Islet of Langerhans (tissue), 1 donor: Measurements from ENCODE around the gene OSBPL5.
"Not testable (repeated sequence)": the region's sequence is repeated elsewhere in the genome, so short reads cannot be mapped to it uniquely, and the experiment has no call there.

Experiments used
- FAIRE-seq: peaks from one replicate; lab custom pipeline; 2011; peaks lifted over from hg19 to GRCh38; lab: Jason Lieb, UNC

OSBPL5 gene

GRCh38 chr11:3181725-3182461, 16.8 kb upstream of the OSBPL5 start:
- no peak for FAIRE-seq

- FAIRE-seq, result no peak
These were observed 15.8 kb upstream of the OSBPL5 start for GRCh38 chr11:3180869-3181268.

DNA sequence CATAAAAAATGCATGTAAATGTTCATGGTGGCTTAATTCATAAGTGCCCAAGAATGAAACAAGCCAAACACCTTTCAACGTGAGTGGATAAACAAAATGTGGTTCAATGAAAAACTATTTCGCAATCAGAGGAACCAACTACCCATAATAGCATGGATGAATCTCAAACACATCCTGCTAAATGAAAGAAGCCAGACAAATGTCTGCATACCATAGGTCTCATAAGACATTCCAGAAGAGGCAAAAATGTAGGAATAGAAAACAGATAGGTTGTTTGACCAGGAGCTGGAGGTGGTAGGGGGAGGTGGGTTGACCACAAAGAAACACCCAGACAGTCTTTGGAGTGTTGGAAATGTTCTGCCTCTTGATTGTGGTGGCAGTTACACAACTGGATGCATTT, 13.2 kb upstream of the OSBPL5 start:
- FAIRE-seq, result no peak

DNA sequence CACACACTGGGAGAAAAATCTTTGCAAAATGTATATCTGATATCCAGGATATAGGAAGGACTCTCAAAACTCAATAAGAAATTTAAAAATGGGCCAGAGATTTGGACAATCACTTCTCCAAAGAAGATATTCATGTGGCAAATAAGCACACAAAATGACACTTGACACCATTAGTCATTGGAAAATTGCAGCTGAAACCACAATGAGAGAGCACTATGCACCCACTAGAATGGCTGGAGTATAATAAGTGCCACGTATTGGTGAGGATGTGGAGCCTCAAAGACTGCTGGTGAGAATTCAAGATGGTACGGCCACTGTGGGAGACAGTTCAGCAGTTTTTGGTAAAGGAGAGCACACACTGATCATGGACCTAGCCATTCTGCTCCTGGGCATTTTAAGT, 12.8 kb upstream of the OSBPL5 start:
- FAIRE-seq, result no peak

DNA sequence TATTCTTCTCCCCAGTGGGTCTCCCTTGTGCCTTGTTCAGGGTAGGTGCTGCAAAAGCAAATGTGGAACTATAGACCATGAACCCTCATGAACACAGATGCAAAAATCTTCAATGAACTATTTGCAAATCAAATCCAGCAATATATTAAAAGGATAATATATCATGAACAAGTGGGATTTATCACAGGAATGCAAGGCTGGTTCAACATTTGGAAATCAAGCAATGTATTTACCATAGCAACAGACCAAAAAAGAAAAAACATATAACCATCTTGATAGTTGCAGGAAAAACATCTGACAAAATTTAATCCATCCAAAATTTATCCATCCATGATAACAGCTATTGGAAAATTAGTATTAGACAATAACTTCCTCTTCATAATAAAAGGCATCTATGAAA, 11.4 kb upstream of the OSBPL5 start:
- no peak for FAIRE-seq

DNA sequence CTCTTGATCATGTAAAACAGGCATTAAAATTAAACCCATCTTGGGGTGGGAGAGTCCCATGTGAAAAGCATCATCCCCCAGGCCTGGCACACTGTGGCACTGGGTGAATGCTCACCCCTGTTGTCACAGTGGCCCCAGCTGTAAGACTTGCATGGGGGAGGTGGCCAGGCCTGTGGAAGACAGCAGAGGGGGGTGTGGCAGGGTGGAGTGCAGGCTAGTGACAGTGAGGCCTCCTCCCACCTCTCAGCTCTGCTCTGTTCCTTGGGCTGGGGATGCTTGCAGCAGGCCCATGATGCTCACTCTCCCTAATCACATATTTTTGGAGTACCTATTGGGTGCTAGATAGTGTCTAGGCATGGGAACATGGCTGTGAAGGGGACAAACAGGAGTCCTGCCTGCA, 10.1 kb upstream of the OSBPL5 start:
- FAIRE-seq, result no peak

GRCh38 chr11:3174387-3174786, 9.3 kb upstream of the OSBPL5 start:
- FAIRE-seq, result no peak

GRCh38 chr11:3173795-3174194, 8.7 kb upstream of the OSBPL5 start:
- no peak for FAIRE-seq

GRCh38 chr11:3171931-3172560, 6.9 kb upstream of the OSBPL5 start:
- FAIRE-seq, result no peak

DNA sequence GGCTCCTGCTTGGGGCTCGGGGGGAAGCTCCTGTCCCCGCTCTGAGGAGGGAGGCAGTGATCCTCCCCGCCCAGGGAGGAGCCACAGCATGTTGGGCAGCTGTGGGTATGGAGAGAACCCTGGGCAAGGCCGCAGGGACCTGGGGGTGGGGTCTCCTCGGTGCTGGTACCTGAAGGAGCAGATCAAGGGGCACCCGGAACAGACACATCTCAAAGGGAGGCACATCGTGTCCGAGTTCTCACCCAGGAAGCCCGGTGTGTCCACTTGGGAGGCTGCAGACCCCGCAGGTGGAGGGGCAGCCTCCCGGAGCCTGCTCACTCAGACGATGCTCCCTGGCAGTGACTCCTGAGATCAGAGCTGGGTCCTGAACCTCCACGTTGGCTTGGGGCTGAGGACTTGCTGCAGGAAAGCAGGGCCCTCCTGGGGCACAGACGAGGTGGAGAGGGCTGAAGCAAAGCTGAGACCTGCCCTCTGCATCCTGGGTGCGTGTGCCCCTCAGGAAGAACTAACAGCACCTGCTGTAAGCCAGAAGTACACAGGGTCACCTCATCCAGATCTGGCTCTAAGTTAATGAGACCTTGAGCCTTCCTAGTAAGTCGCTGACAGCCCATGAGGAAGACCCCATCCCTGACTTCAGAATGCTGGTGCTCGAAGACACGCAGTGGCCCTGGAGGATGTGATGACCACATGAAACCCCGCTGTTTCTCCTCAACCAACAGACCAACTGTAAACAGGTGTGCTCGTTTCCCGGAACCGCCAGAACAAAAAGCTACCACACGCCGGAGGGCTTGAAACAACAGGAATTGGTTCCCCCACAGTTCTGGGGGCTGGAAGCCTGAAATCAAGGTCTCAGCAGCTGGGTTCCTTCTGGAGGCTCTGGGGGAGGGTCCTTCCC, 5.9 kb upstream of the OSBPL5 start:
- FAIRE-seq, result no peak

- FAIRE-seq, result no peak
These were observed 5.1 kb upstream of the OSBPL5 start for GRCh38 chr11:3170044-3170755.

DNA sequence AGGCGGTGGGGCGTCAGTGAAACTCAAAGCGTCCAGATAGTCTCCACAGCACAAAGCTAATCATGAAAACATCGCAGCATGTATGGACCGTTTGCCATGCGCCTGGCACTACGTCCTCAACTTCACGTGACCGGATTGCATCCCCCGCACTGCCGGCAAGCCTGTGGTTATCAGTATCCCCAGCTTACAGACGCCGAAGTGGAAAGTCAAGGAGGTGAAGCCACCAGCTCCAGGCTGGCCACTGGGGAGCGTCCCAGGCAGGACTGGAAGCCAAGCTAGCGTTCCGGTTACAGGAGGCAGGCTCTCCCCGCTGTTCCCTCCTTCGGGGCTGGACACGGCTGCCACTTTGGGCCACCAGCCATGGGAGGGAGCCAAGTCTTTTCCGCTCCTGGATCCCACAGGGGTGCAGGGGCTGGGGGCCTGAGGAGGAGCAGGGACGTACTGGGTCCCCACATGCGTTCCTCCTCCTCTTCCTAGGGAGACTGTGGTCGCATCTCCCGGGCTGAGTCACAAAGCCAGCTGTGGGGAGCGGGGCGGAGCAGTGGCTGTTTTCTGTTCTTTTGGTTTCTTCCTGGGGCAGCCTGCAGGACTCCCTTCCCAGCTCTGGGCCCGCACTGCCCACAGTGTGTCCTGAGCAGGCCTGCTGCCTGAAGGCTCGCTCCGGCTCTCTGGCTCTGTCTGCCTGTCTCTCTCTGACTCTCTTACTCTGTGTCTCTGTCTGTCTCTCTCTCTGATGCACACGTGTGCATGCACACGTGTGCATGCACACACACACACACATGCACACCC, 4.3 kb upstream of the OSBPL5 start:
- FAIRE-seq, result no peak

DNA sequence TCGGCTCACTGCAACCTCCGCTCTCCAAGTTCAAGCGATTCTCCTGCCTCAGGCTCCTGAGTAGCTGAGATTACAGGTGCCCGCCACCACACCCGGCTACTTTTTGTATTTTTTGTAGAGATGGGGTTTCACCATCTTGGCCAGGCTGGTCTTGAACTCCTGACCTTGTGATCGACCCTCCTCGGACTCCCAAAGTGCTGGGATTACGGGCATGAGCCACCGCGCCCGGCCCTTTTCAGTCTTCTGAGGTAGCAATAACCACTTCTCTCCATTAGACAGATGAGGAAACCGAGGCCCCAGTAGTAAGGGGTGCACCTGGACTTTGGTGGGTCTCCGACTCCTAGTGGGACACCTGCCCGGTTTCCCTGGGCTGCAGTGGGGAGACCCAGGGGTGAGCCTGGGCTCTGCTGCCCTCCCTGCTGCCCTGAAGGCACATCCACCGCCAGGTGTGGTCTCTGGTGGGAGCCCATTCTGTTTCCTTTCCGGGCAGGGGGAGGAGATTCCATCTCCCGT, 3.7 kb upstream of the OSBPL5 start:
- FAIRE-seq, result not testable (repeated sequence)

GRCh38 chr11:3167143-3168119, 2.3 kb upstream of the OSBPL5 start:
- FAIRE-seq, result no peak

DNA sequence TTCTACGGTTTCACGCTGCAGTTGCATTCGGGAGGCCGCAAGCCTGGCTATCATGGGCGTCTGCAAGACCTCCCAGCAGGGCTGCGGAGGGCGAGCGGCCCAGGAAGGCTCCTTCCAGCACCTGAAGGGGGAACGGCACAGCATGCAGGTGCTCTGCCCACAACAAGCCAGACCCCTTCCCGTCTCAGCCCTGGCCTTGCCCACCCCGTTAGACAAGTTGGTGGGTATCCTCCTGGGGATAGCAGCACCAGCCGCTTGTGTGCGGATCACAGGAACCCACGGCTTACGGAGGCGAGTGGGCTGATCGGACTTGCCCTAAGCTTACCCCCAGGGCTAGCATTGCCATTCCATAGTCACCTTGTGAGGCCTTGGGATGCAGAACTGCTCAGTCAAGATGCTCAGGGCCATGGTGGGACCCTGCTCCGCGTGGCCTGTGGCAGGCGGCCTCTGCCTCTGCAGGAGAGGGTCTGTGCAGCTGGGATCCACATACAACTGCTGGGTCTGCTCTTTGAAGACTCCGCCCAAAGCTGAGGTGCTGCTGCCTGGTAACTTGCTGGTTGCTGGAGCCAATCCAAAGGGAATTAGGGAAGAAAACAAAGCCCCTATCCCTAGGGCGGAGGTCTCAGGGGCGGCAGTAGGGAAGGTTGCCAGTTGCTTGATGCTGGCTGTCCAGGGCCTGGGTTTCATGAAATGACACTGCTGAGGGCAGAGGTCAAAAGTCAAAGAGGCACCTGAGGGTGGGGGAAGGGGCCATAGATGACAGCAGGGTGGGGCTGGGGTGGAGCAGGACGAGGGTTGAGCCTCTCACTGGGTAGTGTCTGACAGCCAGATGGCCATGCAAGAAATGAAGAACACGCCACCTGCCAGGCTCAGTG, 1.4 kb upstream of the OSBPL5 start:
- no peak for FAIRE-seq

GRCh38 chr11:3165916-3166267, 782 bp upstream of the OSBPL5 start:
- FAIRE-seq, result no peak

DNA sequence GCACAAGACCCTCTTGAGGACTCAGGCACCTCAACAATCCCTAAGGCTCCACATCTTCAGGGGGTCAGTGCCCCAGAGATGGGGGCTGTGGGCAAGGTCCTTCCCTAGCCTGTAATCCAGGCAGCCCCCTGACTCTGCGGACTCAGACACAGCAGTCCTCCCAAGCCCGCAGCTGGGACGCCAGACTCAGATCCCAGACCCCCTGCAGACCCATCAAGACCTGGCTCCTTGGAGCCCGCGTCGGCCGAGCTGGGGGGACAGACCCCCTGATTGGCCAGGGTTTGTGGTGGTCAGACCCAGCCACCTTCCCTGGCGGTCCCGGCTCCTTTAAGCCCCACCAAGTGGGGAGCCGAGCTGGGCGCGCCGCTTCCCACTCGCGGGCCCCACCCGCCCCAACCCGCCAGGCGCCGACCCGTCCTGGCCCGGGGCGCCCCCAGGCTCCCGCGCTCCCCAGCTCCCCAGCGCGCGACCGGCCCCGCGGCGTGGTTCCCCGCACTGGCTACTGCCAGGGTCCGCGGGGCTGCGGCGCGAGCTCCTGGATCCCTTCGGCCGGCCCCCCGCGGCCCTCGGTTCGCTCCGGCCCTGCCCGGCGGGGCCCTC, 458 bp downstream of the OSBPL5 start:
- no peak for FAIRE-seq

DNA sequence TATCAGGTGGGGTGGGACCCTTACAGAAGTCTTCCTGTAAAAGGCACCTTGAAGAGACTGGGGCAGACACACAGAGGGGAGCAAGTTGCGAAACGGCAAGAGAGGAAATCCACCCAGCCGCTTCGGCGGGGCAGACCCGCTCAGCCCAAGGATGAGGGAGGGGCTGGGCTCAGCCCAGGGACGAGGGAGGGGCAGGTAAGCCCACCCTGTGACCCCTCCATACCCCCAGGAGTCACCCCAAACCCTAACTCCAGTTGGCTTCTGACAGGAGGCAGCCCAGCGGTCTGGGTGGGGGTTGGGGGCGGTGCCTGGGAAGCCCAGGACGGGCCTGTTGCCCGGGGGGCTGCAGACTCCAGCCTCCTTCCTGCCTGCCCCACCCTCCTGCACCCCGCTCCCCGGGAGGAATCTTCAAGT, 965 bp downstream of the OSBPL5 start:
- FAIRE-seq, result no peak
